HG02610 (cell line): ENCODE data around the gene RAI14.

Experiments
- ATAC-seq: cut with Tn5 transposase; IDR thresholded peaks from one replicate; pipeline ENCODE4 v1.9.1; 2021; ENCODE audit warnings: mild to moderate bottlenecking, moderate library complexity; ENCODE audit not compliant: unreplicated experiment

RAI14 gene

GRCh38 chr5:34674187-34674586 lies 18.1 kb downstream of the RAI14 start:
- no peak for ATAC-seq

DNA sequence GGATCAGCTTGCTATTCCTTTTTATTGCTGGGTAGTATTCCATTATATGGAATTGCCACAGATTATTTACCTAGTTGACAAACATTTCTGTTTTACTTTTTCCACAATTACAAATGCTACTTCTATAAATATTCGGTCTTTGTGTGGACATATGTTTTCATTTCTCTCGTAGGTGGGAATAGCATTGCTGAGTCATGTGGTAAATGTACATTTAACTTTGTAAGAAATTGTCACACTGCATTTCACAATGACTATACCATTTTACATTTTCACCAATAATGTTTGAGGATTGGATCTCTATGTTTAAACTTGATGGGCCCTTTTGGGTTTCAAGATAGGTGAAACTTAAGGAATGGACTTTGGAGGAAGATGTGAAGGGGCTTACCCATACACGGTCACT lies 19.7 kb downstream of the RAI14 start:
- no peak for ATAC-seq

GRCh38 chr5:34676416-34676815 lies 20.3 kb downstream of the RAI14 start:
- ATAC-seq, result no peak

GRCh38 chr5:34677428-34677827 lies 21.3 kb downstream of the RAI14 start:
- no peak for ATAC-seq

DNA sequence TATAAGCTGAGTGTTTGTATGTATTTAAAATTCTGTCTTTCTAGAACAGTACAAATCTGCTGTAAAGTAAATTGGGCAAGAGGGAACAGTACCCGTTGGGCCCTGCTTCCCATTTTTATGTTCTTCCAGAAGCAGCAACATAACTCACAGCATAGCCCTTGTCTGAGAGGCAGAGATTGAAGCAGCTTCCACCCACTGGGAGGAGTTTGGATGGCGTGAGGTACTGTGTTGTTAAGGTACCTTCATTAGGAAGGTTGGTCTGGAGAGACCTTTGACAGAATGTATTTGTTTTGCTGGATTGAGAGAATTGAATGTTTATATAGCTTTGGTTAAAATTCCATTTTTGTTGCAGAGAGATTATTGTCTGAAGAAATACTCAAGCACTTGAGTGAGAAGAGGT lies 24.8 kb downstream of the RAI14 start:
- ATAC-seq, result no peak

DNA sequence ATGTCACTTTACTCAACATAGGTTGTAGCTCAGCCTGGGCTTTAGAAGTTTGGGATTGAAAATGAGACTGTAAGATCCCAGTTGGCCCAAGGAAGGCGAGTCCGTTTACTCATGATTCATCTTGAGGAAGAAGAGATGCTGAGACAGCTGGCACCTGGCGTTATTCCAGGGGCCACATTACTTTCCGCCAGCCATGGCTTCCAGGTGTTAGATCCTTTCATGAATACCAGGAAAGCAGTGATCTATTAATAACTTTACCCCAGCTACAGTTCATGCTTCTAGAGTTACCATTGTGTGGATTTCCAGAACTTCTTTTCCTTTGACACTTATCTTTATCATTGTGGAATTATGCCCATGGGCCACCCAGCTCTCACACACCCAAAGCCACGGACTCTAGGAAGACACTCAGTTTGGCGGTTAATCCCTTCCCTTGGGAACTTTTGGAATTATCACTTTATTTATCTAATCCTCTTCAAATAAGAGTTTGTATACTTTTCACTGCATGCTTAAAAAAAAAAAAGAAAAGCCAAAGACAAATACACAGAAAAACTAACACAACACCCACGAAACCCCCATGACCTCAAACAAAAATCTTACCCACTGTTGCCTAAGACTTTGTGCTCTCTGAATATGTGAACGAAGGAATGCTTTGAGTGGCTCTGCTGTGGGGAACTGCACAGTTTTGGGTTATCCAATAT lies 26.9 kb downstream of the RAI14 start:
- no peak for ATAC-seq

- ATAC-seq, result no peak
Measured at GRCh38 chr5:34684281-34684979, 28.3 kb downstream of the RAI14 start.

GRCh38 chr5:34684980-34685352 lies 28.8 kb downstream of the RAI14 start:
- no peak for ATAC-seq

- no peak for ATAC-seq
Measured at GRCh38 chr5:34685485-34686165, 29.5 kb downstream of the RAI14 start.

DNA sequence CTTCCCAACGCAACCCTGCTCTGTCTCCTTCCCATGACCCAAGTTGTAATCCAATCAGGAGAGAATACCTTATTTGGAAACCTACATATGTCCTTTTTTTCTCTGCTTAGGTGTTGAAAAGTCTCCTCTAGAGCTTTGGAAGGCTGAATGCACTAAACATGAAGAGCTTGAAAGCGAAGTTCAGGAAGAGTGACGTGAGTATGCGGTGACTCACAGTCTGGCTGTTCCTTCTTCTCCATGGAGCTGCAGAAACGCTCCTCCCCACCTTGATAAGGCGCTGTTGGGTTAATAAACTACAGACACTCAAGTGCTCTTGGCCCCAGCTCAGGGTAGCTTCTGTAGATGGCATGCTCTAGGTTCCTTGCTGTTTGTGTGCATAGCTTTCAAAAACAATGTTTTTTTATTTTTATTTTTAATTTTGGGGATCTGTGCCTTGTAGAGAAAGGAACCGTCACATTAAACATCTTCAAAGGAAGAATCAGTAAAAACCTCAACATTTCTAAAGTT lies 30.7 kb downstream of the RAI14 start:
- no peak for ATAC-seq

- ATAC-seq, result no peak
Measured at GRCh38 chr5:34687269-34688011, 31.3 kb downstream of the RAI14 start.

- ATAC-seq, result no peak
Measured at GRCh38 chr5:34688015-34688810, 32.1 kb downstream of the RAI14 start.

DNA sequence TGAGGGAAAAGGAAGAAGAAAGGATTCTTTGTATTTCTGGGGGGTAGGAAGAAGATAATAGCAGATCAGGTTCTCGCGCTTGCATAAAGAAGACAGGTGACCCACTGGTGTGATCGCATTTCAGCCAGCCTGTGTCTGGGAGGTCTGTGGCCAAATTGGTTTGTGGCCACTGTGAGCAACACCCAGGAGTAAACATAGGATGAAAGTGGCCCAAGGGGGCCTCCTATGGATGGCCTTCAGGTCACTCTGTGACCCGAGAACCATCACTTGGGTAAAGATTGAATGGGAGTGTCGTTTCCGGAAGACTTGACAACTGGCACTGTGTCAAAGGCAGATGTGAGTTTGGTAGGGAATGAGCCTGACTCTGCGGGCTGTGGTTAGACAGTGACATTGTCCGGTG lies 34.2 kb downstream of the RAI14 start:
- ATAC-seq, result no peak

DNA sequence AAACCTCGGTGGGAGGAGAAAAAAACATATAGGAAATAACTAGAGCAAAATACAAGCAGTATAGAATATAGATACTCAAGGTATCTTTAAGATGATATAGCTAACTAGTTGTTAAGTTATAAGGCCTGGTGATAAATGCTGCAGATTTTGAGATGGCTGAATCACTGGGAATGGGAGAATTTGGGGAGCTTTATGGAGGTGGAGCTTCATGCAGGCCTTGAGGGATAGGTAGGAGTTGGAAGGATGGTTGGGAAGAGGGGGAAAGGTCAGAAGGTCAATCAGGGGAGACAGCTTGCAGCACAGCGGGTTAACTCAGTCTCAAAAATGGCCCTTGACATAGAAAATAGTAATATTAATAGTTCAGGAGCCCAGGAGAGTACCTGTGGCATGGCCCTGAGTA lies 34.8 kb downstream of the RAI14 start:
- ATAC-seq, result no peak

- ATAC-seq, result no peak
Measured at GRCh38 chr5:34691326-34691725, 35.2 kb downstream of the RAI14 start.

DNA sequence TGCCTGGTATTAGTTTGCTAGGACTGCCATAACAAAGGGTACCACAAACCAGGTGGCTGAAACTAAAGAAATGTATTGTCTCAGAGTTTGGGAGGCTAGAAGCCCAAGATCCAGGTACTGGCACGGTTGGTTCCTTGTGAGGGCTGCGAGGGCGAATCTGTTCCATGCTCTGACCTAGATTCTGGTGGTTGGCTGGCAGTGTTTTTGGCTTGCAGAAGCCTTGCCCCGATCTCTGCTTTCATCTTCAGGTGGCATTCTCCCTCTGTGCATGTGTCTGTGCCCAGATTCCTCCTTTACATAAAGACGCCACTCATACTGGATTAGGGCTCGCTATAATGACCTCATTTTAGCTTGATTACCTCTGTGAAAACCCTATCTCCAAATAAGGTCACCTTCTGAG lies 36.7 kb downstream of the RAI14 start:
- no peak for ATAC-seq

GRCh38 chr5:34694012-34694411 lies 37.9 kb downstream of the RAI14 start:
- no peak for ATAC-seq

GRCh38 chr5:34694685-34695084 lies 38.6 kb downstream of the RAI14 start:
- ATAC-seq, result no peak

GRCh38 chr5:34695275-34696027 lies 39.3 kb downstream of the RAI14 start:
- ATAC-seq, result peak; percentile 82
